Tibial artery (tissue), 4 donors: ENCODE results near the gene GMEB2.
A peak's percentile ranks its signal among the peaks of the same experiment; 100 is the strongest.

ENCODE experiments used
- DNase-seq, 2 donors: peaks; one replicate each; pipeline ENCODE4 v3.0.0-alpha.2; 2019
- H3K27ac ChIP-seq, 2 donors: fragments of 200-600 bp; sonication (generic) in 1 of 2; 1 replicate in 1 of 2; 2 replicates in 1 of 2; pipeline ENCODE4 v1.5.1; 2018 to 2019; ENCODE audit warnings: mild to moderate bottlenecking in 1 of 2
- H3K27me3 ChIP-seq, 2 donors: fragments of 200-600 bp; sonication (generic) in 1 of 2; one replicate each; pipeline versions ENCODE4 v1.5.1 to v1.6.0; 2016 to 2019
- H3K36me3 ChIP-seq, 3 donors: fragments of 200-600 bp; sonication (generic) in 2 of 3; one replicate each; pipeline ENCODE4 v1.5.1; 2016 to 2019; ENCODE audit warnings: mild to moderate bottlenecking in 2 of 3
- H3K4me1 ChIP-seq, 4 donors: fragments of 200-600 bp; sonication (generic) in 2 of 4; 1 replicate in 3 of 4; 2 replicates in 1 of 4; pipeline ENCODE4 v1.5.1; 2016 to 2019
- H3K4me3 ChIP-seq, 2 donors: fragments of 200-600 bp; sonication (generic) in 1 of 2; 1 replicate in 1 of 2; 2 replicates in 1 of 2; pipeline ENCODE4 v1.5.1; 2018 to 2019; ENCODE audit warnings: mild to moderate bottlenecking in 2 of 2
- H3K9me3 ChIP-seq, 3 donors: fragments of 200-600 bp; sonication (generic) in 1 of 3; one replicate each; pipeline ENCODE4 v1.5.1; 2016 to 2019
- intact Hi-C: fragments of 100-400 bp; cut with DNase I; formaldehyde crosslinking; loops from one replicate; pipeline ENCODE4 v1.15.0; 2023; ENCODE audit warnings: low total_unique reads
- TF ChIP-seq, protein P1 (sequence below), 2 experiments: fragments of 200-600 bp in 1 of 2; fragments of 450-650 bp in 1 of 2; IDR thresholded peaks; one replicate each; pipeline ENCODE4 v1.5.1; 2017 to 2019; ENCODE audit warnings: antibody characterized with exemption in 2 of 2, mild to moderate bottlenecking in 1 of 2, moderate library complexity in 1 of 2

GMEB2 gene

DNA sequence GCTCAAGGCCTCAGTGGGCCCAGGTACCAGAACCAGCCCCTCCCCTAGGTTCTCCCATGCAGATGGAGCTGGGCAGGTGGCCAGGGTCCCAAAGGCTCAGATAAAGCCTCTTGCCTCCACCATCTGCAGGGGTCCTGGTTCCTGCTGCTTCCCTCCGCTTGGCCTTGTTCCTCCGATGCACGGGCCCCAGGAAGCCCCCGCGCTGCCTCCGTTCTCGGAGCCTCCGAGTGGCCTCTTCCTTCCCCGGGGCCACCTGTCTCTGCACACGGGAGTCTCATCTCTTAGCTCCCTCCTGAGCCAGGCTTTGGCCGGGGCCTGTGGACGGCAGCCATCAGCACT lies 87.8 kb downstream of the GMEB2 start:
- TF ChIP-seq, protein P1, sequence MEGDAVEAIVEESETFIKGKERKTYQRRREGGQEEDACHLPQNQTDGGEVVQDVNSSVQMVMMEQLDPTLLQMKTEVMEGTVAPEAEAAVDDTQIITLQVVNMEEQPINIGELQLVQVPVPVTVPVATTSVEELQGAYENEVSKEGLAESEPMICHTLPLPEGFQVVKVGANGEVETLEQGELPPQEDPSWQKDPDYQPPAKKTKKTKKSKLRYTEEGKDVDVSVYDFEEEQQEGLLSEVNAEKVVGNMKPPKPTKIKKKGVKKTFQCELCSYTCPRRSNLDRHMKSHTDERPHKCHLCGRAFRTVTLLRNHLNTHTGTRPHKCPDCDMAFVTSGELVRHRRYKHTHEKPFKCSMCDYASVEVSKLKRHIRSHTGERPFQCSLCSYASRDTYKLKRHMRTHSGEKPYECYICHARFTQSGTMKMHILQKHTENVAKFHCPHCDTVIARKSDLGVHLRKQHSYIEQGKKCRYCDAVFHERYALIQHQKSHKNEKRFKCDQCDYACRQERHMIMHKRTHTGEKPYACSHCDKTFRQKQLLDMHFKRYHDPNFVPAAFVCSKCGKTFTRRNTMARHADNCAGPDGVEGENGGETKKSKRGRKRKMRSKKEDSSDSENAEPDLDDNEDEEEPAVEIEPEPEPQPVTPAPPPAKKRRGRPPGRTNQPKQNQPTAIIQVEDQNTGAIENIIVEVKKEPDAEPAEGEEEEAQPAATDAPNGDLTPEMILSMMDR (IDR thresholded peaks at IDR 0.05): no peak
- H3K9me3 ChIP-seq: no peaks in the 10 kb centered on the region
- H3K4me1 ChIP-seq: peaks cover 0 to 36% (median 8%) of the 10 kb centered on the region in 4 donors
- no peak for DNase-seq
- peaks cover 0 to 75% of the 10 kb centered on the region in 2 donors for H3K27me3 ChIP-seq
- H3K36me3 ChIP-seq: no peaks in the 10 kb centered on the region
- intact Hi-C loops: loop anchor here (10.0 kb wide), 1 partner anchor 326 kb away; the partner anchor contains the start of genes ABHD16B and TPD52L2
- H3K27ac ChIP-seq: no peak overlapping the region
- H3K4me3 ChIP-seq: no peak overlapping the region

DNA sequence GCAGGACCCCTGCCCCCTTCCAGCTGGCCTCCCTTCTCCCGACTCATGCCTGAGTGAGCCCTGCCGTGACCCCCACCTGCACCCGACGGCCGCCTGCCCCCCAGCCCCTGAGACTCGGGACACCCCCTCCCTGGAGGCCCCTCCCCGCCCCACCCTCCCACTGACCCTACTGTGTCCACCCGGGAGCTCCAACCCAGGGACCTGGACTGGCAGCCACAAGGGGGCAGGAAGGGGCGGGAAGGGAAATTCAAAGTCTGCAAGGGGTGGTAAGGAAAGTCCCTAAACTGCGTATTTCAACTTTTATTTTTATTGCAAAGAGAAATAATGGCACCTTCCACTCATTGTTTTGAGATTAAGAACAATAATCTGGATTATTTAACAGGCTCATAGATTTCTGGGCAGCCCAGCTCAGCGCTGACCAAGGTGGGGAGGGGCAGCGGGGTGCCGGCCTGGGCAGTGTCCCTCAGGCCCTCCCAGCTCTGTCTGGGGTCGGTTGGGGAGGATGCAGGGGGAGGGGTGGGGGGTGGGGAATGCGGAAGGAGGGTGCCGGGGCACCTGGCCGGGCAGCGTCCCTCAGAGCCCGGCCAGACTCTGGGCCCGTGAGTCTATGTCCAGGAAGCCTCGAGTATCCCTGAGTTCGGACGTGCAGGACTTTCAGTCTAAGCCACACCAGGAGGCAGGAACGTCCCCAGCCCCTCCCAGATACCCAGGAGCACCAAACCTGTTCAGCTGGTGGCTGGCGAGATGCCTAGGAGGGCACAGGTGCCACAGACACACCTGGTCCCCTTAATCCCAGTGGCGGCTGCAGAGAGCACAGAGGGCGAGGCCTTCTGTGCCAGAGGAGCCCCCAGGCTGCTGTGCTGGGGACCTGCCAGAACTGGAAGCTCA lies 88.5 kb downstream of the GMEB2 start:
- H3K4me3 ChIP-seq: peak overlapping the region; percentile 9 to 10

More for the DNA sequence above, 88.5 kb downstream of the GMEB2 start:
- no peak overlapping the region for H3K27ac ChIP-seq
- peaks cover 0 to 36% (median 8%) of the 10 kb centered on the region in 4 donors for H3K4me1 ChIP-seq
- intact Hi-C loops: loop anchor here (1.0 to 10.0 kb wide), 2 partner anchors 326 to 436 kb away; partner anchors contain the start of genes ABHD16B and TPD52L2
- no peaks in the 10 kb centered on the region for H3K9me3 ChIP-seq
- TF ChIP-seq, protein P1 (IDR thresholded peaks at IDR 0.05): no peak
- DNase-seq: no peak
- H3K27me3 ChIP-seq: peaks cover 0 to 79% of the 10 kb centered on the region in 2 donors
- no peaks in the 10 kb centered on the region for H3K36me3 ChIP-seq
